Left lung (tissue), 10 donors: ENCODE data around the gene ETS2. TPM values are rescaled to one million over a fixed set of nuclear protein-coding genes. Genes with fewer than 3 reads are reported as not detected.

Experiments
- ATAC-seq: fragments of 200-7000 bp; cut with Tn5 transposase; one replicate; pipeline ENCODE4 v1.9.1; 2020; ENCODE audit warnings: moderate library complexity
- DNase-seq, 4 donors: peaks; one replicate each; pipeline ENCODE4 v3.0.0-alpha.2; 2013 to 2020
- H3K27ac ChIP-seq, 2 donors: fragments of 200-600 bp; sonication (generic) in 1 of 2; one replicate each; pipeline versions ENCODE4 v1.5.0 to v1.8.0; 2020 to 2021
- H3K27me3 ChIP-seq, 2 donors: fragments of 200-600 bp; sonication (generic) in 1 of 2; one replicate each; pipeline versions ENCODE4 v1.5.0 to v1.8.0; 2020 to 2021
- H3K36me3 ChIP-seq, 2 donors: fragments of 200-600 bp; sonication (generic) in 1 of 2; one replicate each; pipeline versions ENCODE4 v1.5.0 to v1.8.0; 2020 to 2021
- H3K4me1 ChIP-seq, 2 donors: fragments of 200-600 bp; one replicate each; pipeline ENCODE4 v1.8.0; 2021
- H3K4me3 ChIP-seq, 2 donors: fragments of 200-600 bp; sonication (generic) in 1 of 2; one replicate each; pipeline versions ENCODE4 v1.5.0 to v1.8.0; 2020 to 2021; ENCODE audit warnings: mild to moderate bottlenecking in 1 of 2
- H3K9me3 ChIP-seq, 2 donors: fragments of 200-600 bp; sonication (generic) in 1 of 2; one replicate each; pipeline versions ENCODE4 v1.5.0 to v1.8.0; 2020 to 2021
- CTCF ChIP-seq, 2 donors: fragments of 200-600 bp; sonication (generic) in 1 of 2; IDR thresholded peaks; one replicate each; pipeline versions ENCODE4 v1.5.0 to v1.8.0; 2021; ENCODE audit warnings: antibody characterized with exemption in 2 of 2
- intact Hi-C, 2 donors: fragments of 100-400 bp; cut with DNase I; formaldehyde crosslinking; loops; one replicate each; pipeline versions ENCODE4 v1.11.2 to v1.14.2; 2022
- polyA plus RNA-seq, 6 donors: library from polyadenylated mRNA; unstranded; fragments of 120-200 nt; gene quantifications; one replicate each; pipeline ENCODE4 v1.2.1, GENCODE V29; 2013; ENCODE audit not compliant: insufficient read length in 6 of 6
- total RNA-seq, 2 donors: library from RNA; stranded (reverse); fragmentation: NEBNext Ultra II Directional; extraction: Animal tissue kit (Norgen Biotek cat#: 25700); gene quantifications; one replicate each; pipeline ENCODE4 v1.2.1, GENCODE V29; 2021
- donor health status: DM: no; HTN: yes; CAD: no.
- donor health status: DM: no; HTN: no; CAD: no.

Gene ETS2
- total and polyA plus RNA-seq, 8 donors: 93.2 to 199 (median 158) TPM

GRCh38 chr21:38820471-38821239 is 14.9 kb downstream of the ETS2 start:
- no peak for TF ChIP-seq CTCF (IDR thresholded peaks at IDR 0.05)
- Histone ChIP-seq H3K9me3 (no peaks in the 10 kb centered on the region), H3K36me3 (peaks cover 8 to 95% of the 10 kb centered on the region in 2 donors), H3K4me3 (no peak overlapping the region), H3K27me3 (no peaks in the 10 kb centered on the region), H3K4me1 (peaks cover 51 to 96% of the 10 kb centered on the region in 2 donors), H3K27ac (peak overlapping the region; percentile 66)
- DNase-seq (peak in 2 of 4 donors; percentile 72 to 73), ATAC-seq (peak; percentile 23)
- intact Hi-C loops: no loop called here

DNA sequence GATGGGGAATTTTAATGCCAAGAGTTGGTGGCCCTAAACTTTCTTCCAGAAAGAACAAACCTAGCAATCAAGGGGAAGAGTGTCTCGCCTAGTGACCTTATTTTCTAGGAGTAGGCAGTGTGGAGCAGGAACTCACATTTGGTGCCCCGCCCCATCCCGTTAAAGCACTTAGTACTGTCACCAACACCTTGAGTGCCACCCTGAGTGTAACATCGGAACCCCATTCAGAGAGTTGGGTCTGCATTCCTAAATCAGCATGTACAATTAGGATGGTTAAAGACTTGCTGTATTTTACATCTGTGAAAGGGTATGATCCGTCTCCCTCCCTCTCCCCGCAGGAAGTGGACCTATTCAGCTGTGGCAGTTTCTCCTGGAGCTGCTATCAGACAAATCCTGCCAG is 15.5 kb downstream of the ETS2 start:
- TF ChIP-seq CTCF (IDR thresholded peaks at IDR 0.05): no peak
- Histone ChIP-seq H3K27ac (peak overlapping the region; percentile 66), H3K36me3 (peaks cover 8 to 92% of the 10 kb centered on the region in 2 donors), H3K4me1 (peaks cover 51 to 98% of the 10 kb centered on the region in 2 donors), H3K27me3 (no peaks in the 10 kb centered on the region), H3K9me3 (peaks cover 0 to under 1% of the 10 kb centered on the region in 2 donors), H3K4me3 (no peak overlapping the region)
- DNase-seq: peak in 1 of 4 donors; percentile 33
- peak; percentile 21 for ATAC-seq
- intact Hi-C loops: no loop called here

GRCh38 chr21:38821959-38822682 is 16.4 kb downstream of the ETS2 start:
- intact Hi-C loops: no loop called here
- no peak for TF ChIP-seq CTCF (IDR thresholded peaks at IDR 0.05)
- Histone ChIP-seq H3K4me3 (no peak overlapping the region), H3K27ac (peak overlapping the region; percentile 66), H3K27me3 (no peaks in the 10 kb centered on the region), H3K4me1 (peaks cover 51 to 89% of the 10 kb centered on the region in 2 donors), H3K9me3 (peaks cover 0 to 5% of the 10 kb centered on the region in 2 donors), H3K36me3 (peaks cover 8 to 83% of the 10 kb centered on the region in 2 donors)
- DNase-seq (no peak), ATAC-seq (peak; percentile 63)

DNA sequence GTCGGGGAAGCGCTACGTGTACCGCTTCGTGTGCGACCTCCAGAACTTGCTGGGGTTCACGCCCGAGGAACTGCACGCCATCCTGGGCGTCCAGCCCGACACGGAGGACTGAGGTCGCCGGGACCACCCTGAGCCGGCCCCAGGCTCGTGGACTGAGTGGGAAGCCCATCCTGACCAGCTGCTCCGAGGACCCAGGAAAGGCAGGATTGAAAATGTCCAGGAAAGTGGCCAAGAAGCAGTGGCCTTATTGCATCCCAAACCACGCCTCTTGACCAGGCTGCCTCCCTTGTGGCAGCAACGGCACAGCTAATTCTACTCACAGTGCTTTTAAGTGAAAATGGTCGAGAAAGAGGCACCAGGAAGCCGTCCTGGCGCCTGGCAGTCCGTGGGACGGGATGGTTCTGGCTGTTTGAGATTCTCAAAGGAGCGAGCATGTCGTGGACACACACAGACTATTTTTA is 17.1 kb downstream of the ETS2 start:
- no peaks in the 10 kb centered on the region for H3K27me3 ChIP-seq
- peak overlapping the region; percentile 66 for H3K27ac ChIP-seq
- no peak overlapping the region for H3K4me3 ChIP-seq
- intact Hi-C loops: no loop called here
- H3K4me1 ChIP-seq: peaks cover 51 to 82% of the 10 kb centered on the region in 2 donors
- H3K36me3 ChIP-seq: peaks cover 8 to 76% of the 10 kb centered on the region in 2 donors
- H3K9me3 ChIP-seq: peaks cover 0 to 5% of the 10 kb centered on the region in 2 donors
- no peak for ATAC-seq
- DNase-seq: no peak
- TF ChIP-seq CTCF (IDR thresholded peaks at IDR 0.05): no peak

DNA sequence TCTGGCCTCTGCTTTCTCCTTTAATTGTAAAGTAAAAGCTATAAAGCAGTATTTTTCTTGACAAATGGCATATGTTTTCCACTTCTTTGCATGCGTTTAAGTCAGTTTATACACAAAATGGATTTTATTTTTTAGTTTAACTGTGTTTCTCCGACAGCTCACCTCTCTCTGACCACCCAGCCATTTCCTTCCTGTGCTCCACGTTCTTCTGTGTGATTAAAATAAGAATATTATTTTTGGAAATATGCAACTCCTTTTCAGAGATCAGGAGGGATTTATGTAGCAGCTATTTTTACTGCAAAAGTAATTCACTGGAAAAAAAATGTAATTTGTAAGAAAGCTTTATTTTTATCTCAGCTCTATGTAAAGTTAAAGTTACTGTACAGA is 18.0 kb downstream of the ETS2 start:
- peaks cover 0 to 5% of the 10 kb centered on the region in 2 donors for H3K9me3 ChIP-seq
- H3K4me1 ChIP-seq: peaks cover 51 to 73% of the 10 kb centered on the region in 2 donors
- DNase-seq (no peak), ATAC-seq (no peak)
- peaks cover 4 to 67% of the 10 kb centered on the region in 2 donors for H3K36me3 ChIP-seq
- H3K4me3 ChIP-seq: no peak overlapping the region
- intact Hi-C loops: no loop called here
- no peaks in the 10 kb centered on the region for H3K27me3 ChIP-seq
- H3K27ac ChIP-seq: peak overlapping the region; percentile 66
- no peak for TF ChIP-seq CTCF (IDR thresholded peaks at IDR 0.05)
